GM18499 (cell line): ENCODE data around the gene CXCL12.

Experiments used
- ATAC-seq: cut with Tn5 transposase; IDR thresholded peaks from one replicate; pipeline ENCODE4 v1.9.1; 2021; ENCODE audit warnings: moderate number of reproducible peaks; ENCODE audit not compliant: insufficient read depth, unreplicated experiment

Gene CXCL12

DNA sequence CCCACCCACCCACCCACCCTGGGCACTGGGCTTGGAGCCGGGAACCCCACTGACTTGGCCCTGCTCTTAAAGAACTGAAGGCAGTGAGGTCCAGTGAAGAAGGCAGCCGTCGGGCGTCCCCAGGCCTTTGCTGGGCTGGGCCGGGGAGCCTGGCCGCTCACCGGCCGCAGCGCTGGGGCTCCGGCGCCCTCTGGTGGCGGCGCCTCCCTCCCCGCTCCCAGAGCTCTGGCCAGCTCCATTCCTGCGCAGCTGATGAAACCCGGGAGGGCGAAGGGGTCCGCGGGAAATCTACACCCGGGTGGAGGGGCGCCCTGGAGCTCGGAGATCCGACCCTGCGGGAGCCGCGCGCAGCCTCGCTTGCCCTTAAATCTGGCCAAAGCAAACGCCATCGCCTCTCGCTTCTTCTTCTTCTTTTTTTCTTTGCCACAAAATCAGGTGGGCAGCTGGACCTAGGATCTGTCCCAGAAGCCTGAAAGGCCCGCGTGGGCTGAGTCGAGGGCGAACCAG is 1.7 kb upstream of the CXCL12 start:
- no peak for ATAC-seq

DNA sequence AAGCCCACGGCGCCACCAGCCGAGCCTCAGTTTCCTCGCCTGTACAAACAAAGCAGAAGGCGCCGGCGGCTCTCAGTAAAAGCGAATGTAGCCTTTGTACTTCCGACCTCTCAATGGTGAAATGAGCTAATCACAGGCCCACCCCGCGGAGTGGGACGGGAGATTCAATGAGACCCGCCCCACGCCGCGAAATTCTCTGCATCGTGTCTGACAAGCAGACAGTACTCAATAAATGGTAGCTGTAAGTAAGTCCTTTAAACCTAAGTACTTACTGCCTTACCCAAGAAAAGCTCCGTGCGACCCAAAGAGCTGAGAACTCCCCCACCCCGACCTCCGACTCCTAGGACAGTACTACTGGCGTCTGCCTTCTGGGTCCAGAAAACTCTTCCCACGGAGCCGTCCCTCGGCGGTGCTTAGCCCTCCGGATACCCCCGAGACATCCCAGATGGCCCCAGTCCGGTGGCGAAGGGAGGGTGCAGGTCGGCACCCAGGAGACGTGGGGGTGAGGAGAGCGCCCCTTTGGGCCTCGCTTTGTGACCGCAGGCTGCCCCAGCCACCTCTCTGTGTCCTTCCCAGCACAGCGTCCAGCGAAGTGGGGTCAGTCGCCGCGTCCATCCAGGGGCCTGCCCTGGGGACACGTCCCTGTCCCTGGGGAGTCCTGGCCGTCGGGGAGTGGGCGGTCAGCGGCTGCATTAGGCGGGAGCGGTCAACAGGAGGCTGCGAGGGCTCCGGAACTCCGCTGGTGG is 972 bp upstream of the CXCL12 start:
- ATAC-seq, result no peak

DNA sequence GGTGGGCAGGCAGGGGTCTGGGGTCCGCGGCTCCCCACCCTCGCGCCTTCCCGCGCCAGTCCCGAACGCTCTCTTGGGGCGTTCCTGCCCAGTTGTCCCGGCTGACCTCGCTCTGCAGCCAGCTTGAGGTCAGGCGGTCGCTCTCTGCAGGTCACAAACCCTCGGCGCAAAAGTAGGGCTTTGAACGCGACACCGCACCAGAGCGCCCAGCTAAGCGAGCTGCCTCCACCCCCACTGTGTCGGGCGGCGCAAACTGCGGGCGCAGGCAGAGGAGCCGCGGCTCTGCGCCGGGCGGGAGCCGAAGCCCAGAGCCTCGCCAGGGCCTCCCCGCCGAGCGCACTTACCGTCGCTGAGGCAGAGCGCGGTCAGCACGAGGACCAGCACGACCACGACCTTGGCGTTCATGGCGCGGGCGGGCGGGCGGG is 284 bp downstream of the CXCL12 start:
- no peak for ATAC-seq

DNA sequence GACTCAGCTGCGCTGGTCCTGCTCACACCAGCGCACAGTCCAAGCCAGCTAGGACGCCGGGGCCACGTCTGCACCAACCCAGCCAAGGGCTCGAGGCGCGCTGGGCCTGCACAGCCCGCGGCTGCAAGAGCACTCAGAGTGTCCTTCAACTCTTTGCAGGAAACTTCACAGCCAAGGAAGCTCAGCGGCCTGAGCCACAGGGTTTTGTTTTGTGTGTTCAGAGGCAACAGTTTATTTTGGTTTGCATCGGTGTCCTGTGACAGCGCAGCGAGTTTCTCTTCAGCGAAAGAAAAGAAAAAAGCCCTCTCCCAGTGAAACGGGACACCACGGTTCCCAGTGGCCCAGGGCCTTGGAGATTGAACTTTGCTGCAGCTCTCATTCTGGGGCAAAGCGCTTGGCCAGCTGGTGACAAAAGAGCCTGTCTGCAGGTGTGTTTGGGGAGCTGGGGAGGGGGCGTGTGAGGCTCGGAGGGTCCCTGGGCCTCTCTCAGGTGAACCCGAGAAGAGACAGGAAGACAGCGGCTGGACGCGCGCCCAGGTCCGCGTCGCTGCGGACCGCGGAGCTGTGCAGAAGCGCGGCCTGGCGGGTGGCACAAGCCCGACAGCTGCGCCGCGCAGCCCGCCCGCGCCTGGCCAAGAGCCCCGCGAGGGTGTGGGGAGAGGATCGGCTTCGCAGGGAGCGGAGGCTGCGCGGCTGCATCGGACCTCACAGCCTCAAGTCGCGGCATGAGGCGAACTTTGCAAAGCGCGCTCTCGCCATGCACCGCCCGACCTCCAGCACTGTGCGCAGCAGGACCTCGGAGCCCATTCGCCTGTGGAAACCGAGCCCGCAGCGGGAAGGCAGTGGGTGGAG is 922 bp downstream of the CXCL12 start:
- ATAC-seq, result no peak

DNA sequence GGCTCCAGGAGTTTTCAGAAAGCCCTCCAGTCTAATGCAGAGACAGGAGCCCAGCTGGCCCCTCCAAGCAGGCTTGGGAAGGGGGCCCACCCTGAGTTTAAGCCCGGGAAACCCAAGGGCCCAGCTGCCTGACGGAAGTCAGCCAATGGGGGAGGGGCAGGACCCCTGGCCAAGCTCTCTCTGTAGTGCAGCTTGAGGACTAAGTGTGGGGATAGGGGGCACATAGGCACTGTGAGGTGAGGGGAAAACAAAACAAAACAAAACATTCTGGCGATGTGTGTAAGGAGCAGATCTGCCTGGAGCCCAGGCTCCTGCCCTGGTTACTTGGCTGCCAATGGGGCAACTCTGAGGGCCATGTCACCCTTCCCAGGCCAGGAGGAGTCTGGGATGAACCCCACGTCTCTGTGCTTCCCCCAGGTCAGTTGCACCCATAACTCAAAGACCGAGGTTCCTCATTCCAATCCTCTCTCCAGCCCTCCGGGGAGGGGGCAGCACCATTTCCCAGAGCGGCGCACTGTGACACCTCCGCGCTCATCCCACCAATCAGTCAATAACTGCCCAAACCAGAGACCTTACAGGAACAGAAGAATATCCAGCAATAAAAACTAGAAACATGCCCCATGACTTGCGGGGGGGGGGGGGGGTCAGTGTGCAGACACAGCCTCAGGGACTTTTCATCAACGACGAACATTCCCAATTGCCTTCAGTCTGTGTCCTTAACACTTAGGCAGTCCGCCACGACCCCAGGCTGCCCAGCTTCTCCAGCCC is 1.7 kb downstream of the CXCL12 start:
- no peak for ATAC-seq

DNA sequence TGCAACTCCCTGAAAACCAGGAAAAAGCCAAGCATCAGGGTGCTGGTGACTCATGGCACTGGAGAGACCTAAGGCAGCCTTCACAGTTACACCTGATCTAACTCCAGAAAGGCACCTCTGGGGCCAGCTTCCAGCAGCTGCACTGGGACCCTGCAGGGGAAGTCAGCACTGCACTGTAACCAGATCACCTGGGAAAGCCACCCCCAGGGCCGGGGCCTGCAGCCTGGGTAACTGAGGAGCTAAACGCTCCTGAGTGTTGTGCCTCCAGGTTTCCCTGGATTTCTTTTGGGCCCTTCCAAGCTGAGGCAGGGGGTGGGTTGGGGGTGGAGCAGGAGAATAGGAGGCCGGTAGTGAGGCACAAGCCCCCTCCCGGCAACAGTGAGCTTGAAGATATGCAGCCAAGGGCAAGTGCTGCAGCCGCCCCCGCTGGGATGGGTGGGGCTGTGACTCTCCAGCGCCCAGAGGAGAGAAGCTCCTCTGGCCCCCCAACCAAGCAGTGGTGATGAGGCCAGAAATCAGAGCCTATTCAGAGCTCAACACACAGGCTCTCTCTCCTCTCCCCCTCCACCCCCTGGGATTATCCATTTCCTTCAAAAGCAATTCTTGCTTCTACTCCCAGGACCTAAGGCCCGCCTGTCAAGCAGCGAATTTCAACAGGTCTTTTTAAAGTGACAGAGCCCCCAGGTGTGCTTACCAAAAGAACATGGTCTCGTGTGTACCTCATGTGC is 2.6 kb downstream of the CXCL12 start:
- ATAC-seq, result no peak

DNA sequence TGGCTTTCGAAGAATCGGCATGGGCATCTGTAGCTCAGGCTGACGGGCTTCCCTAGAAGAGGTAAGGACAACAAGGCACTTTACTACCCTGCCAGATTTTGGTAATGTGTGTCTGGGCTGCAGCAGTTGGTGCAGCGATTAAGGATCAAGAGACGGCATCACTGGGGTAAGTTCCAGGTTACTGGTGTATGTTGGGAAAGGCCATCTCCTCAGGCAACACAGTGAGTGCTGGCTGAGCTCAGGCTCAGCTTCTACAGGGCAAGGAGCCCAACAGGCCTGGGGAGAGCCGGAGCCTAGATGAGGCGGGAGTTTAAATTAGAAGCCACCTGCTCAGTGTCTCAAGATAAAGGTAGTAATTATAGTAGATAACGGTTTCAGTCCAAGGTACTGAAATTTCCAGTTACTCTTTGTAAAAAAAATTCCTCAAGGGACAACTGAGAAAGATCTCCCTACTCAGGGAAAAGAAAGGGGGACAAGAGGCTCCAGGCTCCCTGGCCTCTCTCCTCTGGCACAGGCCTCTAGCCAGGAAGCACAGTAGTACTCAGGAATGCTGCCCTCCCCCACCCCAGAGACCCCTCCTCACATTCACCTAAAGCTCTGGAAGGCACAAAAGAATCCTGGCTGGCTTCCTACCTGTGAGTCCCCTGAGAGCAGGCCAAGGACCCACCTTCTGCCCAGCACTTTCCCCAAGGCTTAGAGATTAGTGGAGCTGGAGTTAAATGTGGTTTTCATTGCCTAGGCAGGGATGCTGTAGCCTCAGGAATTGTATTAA is 3.9 kb downstream of the CXCL12 start:
- ATAC-seq, result no peak

DNA sequence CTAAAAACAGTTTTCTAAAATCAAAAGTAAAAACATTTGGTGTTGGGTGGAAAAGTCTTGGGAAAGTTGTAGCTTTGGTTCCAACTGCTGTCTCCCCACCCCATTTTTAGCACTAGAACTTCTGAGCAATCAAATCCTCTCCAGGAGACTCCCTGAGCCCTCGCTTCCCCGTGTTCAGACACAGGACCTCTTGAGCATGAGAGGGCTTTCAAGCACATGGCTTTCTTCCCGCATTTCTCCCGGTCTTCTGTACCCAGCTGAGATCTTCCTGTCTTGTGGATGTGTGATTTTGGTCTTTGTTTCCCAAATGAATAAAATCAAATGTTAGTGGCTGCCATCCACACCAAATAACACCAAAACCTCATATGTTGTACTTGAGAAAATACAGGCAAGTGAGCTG is 5.0 kb downstream of the CXCL12 start:
- ATAC-seq, result no peak

DNA sequence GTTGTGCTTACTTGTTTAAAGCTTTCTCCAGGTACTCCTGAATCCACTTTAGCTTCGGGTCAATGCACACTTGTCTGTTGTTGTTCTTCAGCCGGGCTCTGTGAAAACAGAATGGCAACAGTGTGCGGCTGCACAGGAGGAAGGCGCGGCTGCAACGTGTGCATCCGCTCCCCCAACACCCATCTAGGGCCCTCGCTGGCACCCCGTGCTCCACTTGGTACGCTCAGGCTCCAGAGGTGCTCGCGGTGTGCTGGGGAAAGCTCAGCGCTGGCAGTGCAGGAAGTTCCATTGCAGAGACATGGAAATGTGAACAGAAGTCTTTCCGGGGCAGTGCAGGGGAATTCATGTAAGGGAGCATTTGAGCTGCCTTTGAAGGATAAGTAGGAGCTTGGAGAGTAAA is 6.3 kb downstream of the CXCL12 start:
- ATAC-seq, result no peak

DNA sequence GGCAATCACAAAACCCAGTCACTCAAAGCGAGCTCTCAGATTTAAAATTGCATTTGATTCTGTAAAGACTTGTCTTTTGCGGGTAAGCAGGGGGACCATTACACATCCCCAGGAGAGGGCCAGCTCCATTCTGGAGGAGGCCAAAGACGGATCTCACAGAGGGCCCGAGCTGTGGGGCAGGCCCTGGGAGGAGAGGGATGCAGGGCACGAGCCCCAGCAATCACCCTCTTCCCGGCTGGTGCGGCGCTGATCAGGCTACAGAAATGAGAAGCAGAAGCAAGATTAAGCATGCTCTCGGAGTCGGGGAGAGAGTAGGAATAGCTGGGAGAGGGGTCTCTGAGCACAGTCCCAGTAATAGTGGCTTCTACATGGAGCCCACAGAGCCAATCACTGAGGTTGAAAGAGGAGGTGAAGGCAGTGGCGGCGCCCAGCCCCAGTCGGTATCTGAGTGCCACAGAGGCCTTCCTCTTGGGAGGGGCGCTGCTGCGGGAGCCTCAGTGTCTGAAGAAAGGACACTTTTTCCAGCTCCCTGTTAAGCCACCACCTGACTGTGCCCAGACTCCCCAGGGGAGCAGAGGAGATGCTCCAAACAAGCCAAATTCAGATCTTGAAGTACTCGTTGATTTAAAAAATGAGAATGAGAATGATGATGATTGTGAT is 7.1 kb downstream of the CXCL12 start:
- ATAC-seq, result no peak

DNA sequence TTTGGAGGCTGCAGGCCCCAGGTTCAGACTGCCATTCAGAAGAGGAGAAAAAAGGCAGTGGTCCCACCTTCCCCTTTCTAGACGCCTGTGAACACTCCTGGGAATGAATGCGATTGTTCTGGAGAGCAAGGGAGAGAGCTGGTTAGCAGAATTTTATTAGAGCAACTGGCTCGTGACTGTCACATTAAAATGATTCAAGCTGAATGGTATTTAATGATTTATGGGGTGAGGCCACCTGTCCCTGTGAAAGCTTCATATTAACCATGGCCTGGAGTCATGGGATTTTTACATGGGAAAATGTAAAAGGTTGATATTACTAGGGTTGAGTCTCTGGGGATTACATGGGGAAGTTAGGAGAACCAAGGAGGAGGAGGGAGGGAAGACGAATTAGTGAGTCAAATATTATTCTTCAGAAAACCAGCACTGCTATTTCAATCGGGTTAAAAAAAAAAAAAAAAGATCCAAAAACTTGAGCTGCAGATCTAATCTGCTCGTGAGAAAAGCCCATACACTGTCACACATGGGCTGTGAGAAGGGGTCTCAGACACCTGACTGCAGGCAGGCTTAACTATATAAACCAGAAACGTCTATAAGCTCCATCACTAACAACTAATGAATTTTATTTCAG is 8.3 kb downstream of the CXCL12 start:
- ATAC-seq, result no peak

DNA sequence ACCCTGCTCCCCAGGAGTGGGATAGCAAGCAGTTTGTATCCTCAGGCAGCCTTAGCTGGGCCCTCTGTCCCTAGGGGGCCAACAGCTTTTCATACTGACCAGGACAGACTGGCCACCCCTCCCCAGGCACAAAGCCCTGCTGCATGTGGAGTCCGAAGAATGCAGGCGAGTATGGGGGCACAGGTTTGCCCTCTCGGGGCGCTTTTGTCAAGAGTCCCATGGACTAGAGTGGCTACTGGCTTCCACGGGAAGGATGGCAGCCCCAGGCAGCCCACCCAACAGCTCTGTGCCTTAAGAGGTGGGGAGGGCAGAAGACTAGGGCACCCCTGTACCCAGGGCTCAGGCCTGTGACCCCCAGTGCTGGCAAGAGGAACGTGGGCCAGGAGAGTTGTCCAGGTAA is 10.7 kb downstream of the CXCL12 start:
- no peak for ATAC-seq

DNA sequence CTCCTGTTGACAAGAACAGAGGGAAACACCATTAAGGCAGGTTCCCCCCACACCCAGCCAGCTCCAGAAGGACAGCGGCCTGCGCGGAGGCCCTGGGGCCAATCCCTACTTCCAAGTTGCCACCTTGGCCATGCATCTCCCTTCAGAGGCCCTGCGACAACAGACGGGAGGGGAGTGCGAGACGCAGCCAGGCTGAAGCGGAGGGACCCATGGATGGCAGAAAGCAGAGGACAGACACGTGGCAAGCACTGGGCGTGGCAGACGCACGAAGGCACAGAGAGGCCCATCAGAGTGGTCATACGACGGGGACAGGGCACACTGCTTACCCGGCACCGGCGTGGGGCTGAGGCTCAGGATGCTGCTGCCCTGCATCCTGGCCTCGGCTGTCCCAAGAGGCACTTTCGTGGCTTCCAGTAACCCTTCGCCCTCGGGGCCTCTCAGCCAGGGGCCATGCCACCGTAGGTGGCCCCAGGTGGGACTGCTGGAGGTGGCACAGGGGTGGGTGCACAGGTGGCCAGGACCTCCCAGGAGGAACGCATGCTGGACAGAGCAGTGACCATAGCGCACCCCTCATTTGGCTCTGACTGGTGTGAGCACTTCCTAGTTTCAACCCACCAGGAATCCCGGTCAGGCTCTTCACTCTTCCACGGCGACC is 11.4 kb downstream of the CXCL12 start:
- ATAC-seq, result no peak

DNA sequence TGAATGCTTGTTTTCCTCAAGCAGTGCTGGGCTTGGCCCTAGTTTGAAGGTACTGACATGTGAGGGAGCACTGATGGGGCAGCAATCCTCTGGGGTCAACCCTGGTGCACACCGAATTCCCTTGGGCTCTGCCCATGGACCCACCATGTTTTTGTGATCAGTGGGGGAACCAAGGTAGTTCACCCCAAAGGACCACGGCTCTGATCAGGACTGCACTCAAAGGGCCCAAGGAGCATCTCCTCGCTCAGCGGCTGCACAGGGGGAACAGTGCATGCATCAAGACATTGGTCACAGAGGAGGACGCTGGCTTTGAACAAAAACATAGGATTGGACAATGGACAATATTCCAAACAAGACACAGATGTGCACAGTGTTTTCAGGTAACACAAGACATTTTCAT is 12.7 kb downstream of the CXCL12 start:
- ATAC-seq, result no peak

DNA sequence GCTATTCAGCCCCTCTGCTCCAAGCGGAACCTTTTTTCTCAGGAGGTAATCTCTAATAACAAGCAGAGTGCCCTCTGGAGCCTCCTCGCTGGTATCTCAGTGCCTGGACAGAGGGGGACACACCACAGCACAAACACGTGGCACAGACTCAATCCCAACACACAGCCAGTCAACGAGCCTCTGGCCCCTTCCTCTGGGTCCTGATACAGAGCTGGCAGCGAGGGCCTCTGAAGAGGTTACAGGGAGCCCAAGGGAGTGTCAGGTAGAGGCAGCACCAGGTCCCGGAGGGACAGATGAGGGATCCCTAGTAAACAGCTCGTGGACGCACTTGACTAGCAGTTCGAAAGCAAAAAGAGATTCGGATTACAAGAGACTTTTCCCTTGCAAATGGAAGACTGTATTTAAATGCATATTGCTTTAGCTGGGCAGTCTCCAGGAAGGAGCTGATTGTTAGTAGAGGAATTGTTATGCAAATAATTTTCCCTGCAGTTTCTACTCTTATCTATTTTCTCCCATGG is 14.1 kb downstream of the CXCL12 start:
- ATAC-seq, result no peak

DNA sequence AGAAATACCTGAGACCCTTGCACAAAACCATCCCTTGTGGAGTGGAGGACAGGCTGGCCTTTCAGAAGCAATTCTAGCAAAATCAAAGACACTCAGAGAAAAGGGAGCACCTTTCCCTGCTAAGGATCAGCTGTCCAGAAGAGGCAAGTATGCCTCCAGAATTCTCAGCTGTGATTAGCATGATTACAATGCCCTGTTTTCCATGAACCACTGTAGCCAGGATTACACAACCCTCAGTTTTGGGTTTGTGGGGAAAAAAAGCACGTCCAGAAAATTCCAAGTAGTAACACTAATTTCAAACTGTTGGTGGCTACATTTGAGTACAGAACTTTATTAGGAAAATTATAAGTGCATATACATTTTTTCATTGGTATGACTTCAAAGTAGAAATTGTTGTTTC is 15.0 kb downstream of the CXCL12 start:
- no peak for ATAC-seq

DNA sequence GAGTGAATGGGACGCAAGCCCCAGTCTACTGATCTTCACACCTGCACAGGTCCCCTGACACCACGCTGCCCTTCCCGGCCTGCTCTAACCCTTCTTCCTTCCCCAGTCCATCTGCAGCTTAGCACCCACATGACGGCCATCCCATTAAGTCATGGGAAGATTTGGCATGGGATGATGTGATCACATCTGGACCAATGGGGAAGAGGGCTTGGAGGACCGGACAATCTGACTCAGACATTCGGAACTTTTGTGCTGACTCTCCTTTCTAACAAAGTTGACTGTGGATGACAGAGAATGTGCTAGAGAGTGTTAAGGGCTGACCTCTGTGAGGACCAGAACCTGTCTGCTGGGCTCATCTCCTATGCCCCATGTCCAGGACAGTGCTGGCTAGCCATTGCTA is 15.6 kb downstream of the CXCL12 start:
- ATAC-seq, result no peak

DNA sequence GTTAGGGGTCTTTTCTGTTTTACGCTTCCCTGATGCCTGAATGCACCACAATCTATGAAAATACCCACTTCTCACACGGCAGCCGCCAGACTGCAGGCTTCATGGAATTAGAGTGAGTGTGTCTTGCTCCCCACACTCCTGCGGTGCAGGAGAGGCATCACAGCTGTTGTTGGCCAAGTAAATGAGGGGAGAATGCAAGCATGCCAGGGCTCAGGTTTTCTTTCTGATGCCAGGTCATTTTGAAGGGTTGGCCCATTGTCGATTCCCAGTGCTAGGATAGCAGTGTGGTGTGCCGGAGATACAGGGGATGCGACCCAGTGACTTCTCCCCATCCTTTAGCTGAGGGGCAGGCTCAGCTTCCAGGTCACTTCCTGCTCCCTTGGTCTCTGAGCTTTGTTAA is 16.3 kb downstream of the CXCL12 start:
- ATAC-seq, result no peak
